NOMO-1 treated with dmso at 0.1 percent for 144 hours (cell line): ENCODE data around the gene OR2H2.

Experiments used
- DNase-seq: peaks from one replicate; lab custom pipeline; 2025; ENCODE audit not compliant: unreplicated experiment; lab: John Stamatoyannopoulos, UW

The OR2H2 gene

DNA sequence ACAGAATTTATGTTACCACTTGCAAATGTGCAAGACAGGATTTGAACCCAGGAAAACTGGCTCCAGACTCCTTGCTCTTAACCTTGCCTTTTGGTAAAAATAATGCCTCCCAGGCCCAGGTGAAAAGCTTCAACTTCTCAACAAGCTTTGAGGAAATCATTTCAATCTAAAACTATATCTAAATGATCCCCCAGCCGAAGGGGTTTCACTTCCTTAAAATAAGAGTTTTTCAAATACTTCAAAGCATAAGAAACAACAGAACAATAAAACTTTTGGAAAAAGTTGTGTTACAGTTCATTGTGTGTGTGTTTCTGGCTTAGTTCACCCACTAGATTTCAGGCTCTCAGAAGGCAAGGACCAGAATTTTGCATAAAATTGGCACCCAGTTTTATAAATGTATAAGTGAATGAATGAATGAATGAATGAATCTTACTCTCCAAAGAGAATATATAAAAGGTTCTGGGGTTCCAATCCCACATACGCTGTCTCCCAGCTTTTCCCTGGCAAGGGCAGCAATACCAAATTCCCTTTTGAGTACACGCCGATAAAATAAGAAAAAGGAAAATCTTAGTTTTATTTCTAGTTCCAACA is 5.4 kb downstream of the OR2H2 start:
- no peak for DNase-seq

DNA sequence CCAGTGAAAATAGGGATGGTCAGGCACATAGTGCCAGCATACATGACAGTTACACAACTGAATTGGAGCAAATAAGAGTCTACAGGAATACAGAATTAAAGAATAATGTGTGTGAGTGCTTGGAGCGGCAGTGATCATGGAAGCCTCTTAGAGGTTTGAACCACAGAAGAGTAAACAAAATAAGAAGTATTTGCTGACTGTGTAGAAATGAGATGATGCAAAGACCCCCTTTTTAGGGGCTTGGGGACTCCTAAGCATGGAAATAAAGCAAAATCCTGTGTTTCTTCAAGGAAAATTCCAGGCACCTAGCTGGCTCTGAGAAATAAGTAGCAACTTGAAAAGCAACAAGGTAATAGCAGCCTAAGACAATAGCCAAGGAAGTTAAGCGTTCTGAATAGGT is 6.8 kb downstream of the OR2H2 start:
- DNase-seq = no peak

DNA sequence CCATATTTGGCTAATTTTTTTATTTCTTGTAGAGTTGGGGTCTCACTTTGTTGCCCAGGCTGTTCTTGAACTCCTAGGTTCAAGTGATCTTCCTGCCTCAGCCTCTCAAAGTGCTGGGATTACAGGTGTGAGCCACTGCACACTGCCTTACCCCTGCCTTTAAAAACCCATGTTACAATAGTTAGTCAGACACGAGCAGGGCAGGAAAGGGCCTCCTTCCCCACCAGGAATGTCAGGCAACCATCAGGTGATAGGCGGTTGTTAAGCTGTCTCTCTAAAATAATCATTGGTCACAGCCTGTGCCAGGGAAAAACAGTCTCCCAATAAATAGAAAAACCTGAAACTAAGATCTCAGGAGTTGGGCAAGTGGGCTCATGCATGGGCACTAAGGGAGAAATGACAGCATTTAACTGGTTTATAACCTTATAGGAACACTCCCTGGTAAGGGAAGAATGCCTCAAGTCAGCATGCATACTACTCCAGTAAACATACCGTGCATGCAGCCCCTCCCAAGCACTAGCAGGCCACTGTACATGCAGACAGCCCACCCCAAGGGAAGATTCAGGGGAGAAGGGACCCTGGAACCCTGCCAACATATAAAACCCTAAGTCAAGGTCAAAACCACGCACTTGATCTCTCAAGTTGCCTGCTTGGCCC is 8.4 kb downstream of the OR2H2 start:
- no peak for DNase-seq

DNA sequence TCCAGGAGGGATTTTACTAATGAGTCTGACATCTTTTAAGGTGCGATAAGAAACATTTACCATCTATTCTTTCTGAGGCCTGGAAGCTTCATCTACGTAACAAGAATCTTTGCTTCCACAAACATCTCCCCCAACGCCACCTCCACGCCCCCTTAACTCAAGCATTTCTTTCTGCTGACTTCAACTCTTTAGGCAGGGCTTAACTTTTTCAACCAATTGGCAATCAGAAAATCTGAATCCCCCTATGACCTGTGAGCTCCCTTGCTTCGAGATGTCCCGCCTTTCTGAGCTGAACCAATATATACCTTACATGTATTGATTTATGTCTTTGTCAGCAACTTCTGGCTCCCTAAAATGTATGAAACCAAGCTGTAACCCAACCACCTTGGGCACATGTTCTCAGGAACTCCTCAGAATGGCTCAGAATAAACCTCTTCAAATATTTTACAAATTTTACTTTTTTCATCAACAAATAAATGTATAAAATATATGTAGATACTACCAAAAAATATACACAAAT is 11.5 kb downstream of the OR2H2 start:
- no peak for DNase-seq

DNA sequence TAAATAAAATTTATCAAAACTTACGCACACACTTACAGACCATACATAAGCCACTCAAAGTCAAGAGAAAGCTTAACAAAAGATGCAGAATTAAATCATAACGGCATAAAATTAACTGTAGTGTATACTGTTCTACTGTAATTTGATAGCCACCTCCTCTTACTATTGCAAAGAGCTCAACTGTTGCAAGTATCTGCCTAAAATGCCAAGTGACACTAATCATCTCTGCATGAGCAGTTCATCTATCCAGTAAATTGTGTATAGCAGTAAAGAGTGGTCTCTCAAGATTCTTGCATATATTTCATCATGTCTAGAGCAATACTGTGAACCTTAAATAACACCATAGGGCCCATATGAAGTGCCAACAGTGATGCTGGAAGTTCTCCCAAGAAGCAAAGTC is 12.3 kb downstream of the OR2H2 start:
- no peak for DNase-seq

DNA sequence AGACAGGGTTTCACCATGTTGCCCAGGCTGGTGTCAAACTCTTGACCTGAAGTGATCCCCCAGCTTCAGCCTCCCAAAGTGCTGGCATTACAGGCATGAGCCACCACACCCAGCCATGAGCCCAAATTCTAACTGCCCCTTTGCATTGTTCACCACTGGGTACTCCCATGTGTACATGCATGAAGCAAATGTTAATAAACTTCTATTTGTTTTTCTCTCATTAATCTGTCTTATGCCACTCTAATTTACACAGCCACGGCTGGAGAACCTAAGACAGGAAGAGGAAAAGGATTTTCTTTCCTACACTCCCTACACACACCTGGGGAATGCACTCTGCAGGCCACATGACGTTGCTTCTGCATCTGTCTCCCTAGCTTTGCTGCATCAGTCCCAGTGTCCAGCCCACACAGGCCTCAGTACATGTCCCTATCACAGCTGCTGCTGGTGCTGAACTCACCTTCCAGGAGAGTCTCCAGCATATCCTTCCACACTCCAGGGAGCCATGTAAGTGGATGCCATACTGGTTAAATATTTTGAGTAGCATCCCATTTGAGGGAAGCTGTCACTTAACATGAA is 13.3 kb downstream of the OR2H2 start:
- DNase-seq = no peak

DNA sequence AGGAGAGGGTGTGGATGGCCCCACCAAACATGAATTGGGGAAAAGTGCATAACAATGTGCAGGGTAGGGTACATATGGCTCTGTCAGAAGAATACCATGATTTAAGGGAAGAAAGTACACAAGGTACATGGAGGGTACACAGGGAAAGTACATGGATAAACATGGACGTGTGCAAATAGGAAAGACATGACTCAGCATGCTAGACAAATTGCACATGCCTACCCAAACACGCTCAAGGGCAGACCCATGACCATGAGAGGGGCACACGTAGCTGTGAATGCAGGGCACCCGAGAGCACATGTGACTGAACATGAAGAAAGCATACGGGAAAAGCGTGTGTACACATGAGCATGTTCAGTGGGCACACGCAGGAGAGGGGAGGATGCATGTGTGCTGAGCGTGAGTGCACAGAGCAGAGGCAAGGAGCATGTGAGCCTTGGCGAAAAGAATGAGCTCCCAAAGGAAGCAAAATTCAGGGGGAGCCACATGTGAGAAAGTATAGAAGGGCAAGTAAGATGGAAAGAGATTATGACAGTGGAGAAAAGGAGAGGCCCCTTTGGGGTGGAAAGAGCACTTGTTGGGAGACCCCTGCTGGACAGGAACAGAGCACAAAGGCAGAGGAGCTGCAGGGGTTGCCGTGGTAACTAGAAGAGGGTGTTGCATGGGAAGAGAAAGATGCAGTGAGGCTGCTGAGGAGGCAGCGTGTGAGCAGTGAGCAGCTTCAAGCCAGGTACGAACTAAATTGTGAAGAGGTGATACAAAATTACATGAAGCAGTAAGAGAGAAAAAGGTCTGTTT is 17.8 kb downstream of the OR2H2 start:
- no peak for DNase-seq

DNA sequence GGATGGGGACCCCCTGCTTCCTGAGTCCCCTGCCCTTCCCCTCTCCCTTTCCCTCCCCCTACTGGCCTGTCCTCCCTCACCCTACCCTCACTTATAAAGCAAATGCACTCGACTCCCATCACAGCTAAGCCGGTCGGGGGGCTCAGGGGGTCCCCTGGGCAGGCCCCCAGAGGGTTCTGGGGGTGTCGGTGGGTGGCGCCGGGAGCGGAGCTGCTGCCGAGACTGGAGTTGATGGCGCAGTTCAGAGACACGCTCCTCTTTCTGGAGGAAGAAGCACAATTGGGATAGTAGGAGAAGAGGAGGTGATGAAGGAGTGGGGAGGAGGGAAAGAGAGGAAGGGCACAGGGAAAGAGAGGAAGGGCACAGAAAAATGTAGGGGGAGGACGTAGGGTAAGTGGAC is 18.5 kb downstream of the OR2H2 start:
- DNase-seq = no peak

DNA sequence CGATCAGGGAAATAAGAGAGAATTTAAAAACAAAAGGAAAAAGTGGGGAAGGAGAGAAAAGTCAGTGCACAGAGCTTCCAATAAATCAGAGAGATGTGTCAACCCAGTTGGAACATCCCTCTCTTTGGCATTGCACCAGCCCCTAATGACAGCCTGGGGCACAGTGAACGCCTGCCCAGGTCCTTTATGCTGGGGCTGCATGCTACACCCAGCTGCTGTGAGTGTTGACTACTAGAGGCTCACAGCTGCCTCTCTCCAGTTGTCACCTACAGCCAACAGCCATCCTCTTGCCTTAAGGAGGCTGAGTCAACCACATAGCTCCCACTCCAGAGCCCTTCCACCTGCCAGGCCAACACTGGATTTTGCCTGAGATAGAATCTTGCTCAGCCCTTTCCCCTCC is 19.0 kb downstream of the OR2H2 start:
- DNase-seq = no peak

DNA sequence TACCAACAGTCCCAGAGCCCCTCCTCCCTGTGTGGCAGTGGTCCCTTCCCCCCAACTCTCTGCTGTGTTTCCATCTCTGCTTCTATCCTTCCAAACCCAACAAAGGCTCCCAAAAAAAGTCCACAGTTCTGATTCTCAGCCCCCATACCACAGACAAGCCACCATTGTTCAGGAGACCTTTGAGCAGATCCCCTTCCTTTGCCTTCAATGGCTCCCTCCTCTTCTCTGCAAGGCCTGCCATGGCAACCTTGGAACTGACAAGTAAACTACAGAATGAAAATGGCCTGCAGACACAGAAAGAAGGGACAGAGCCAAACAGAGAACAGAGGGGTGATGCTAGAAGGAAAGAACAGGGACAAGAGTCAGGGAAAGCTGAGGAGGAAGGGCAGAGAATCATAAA is 23.2 kb downstream of the OR2H2 start:
- no peak for DNase-seq

DNA sequence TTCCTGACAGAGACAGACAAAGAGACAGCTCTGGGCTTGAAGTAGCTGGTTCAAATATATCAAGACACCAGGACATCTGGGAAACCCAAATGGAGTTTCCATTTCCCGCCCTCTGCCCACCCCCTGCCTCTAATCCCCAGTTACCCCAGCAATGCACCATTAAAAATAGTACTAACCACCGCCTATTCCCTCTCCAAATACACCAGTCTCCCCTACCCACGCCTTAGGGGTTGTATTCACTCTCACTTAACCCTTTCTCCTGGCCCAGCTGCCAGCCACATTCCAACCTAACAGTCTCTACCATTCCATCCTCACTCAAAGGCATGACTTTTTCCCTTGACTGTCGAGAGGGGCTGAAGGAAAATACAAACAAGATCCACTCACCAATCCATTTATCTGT is 25.6 kb downstream of the OR2H2 start:
- no peak for DNase-seq

DNA sequence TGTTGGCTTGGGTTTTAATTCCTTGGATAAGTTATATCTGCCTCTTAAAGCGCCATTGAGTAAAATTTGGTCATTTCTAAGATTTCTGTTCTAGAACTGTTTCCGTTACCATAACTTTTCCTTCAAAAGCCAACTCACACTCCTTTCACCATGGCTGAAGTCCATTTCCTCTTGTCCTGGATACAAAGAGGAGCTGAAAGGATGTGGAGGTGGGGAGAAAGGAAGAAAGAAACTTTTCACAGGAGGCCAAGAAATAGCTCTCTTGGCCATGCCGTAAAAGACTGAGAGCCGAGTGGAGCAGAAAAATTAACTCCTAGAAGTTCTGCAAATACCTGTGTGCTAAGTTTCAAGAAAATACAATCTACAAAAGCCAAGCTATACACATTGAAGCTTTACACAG is 26.5 kb downstream of the OR2H2 start:
- no peak for DNase-seq

DNA sequence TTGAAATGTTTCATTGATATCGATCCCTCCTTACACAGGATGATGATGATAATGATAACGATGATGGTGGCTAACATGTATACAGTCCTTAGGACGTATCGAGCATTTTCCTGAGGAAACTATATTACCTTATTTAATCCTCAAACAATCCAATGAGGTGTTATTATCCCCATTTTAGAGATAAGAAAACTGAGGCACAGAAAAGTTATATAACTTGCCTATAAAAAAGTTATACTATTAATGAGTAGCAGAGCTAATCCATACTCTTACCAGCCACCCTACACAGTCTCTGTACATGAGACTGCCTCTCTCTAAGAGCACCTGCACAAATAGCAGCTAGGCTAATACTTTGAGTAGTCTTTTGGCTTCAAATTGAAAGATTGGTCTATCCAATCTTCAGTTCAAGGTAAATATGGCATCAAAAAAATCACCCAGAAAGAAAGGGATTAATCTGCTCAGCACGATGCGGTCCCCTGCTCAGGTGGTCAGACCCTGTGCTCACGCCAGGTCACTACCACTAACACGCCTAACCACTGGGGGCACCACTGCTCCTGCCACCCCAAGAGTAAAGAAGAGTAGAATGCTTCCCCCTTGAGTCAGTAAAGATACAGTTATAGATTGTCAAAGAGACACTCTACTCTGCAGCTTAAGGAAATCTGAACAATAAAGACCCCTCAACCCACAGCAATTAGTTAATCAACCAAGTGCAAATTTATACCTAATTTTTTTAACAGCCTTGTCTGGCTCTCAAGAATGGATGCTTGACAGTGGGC is 33.0 kb downstream of the OR2H2 start:
- no peak for DNase-seq

DNA sequence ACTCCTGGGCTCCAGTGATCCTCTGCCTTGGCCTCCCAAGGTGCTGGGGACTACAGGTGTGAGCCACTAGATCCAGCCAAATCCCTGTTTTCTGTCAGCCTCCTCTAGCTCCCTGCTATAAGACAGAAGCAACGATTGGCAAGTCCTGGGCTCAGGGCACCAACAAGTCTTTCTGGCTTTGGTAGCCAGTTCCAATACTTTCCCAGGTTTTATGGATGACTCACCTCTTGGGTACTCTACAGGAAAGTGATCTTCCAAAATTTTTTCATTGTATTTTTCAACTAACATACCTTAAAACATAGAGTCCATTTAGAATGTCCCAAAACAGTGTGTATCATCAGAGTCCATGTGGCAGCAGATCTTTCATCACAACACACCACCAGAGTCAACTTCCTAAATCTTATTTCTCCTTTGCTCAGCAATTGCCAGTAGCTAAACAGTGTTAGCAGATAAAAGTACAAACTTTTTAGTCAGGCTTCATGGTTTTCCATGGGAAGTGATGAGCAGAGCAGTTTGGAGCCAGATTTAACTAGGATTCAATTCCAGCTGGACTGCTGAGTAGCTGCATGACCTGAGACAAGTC is 34.7 kb downstream of the OR2H2 start:
- DNase-seq = no peak

DNA sequence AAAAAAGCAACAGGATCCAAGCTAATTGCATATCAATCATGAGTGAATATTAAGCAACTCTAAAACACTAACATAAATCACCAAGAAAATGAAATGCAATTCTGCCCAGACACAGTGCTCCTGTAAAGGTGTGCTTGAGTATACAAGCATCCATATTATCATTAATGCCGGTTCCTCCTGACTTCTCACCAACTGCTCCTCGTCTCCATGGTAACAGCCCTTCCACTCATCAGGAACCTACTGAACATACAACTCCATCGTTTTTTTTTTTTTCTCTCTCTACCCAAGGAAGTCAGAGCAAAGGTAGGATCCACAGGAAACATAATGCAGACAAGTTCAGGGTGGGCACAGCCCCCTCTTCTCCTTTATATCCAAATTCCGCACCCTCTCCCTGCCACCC is 35.7 kb downstream of the OR2H2 start:
- DNase-seq = no peak

DNA sequence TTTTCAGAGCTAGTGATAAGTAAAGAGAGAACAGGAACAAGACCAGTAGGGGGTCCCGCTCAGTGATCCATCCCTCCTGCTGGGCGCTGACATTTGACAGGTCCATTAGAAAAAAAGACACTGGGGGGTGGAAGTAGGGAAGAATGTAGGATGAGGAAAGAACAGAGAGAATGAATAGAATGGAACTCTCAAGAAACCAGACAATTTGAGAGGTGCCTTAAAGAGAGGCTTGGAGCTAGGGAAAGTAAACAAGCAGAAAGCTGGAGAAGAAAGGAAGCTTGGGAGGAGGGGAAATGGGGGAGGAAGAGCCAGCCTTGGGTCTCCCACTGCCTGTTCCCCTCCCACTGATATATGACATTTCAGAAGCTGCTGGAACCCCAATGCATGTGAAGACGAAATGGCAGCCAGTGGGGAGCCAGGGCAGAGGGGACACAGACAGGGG is 39.6 kb downstream of the OR2H2 start:
- no peak for DNase-seq

DNA sequence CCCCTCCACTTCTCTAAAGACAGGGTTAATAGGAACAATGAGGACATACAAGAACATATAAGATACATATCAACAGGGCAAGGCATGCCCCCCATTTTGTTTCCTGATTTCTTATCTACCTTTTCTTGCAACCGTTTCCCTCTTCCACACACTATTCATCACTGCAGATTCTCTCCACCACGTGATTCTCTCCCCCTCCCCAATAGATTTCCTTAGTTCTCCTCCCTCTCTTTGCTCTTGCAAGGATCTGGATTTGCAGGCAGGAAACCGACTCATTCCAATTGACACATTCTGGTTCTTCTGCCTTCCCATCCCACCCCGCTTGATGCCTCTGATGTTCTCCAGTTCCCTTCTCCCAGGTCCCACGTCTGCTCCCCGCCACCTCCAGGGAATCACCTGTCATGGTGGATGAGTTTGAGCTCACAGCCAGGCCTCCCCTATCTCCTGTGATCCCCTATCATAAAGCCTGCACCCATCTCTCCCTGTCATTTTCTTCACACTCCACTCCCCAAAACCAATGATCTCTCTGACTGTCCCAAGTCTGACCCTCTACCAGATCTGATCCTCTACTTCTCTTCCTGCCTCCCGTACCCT is 40.5 kb downstream of the OR2H2 start:
- no peak for DNase-seq

DNA sequence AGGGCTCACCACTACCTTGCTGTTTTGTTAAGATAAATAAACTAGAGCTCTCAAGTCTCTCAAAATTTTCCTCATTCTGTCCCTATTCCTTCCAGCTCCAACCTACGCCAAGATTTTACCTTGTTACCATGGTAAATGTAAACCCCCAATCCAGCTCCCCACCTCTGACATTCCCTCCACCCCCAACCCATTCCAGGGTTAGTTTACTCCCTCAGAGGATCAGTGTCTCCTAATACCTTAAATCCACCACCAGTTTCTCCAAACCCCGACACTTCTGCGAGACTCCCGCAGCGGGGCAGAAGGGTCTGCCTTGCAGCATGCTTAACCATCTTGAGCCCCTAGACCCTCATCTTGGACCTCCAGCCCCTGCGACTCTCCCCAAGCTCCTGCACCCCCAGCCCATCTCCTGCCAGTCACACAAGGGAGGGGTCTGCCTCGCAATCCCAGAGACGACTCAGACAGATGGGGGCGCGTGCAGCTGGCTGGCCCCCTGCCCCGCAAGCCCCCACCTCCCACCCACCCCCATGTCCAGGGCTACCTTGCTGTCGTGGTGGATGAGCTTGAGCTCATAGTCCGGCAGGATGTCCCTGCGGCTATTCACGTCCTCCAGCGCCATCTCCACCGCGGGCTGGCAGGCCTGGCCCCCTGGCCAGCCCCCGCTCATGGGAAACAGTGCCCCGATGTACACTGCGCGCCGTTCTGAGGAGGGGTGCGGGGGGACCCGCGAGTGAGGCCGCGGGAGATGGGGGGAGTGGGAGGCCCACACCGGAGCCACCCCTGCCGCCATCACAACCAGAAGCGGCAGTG is 42.2 kb downstream of the OR2H2 start:
- no peak for DNase-seq

DNA sequence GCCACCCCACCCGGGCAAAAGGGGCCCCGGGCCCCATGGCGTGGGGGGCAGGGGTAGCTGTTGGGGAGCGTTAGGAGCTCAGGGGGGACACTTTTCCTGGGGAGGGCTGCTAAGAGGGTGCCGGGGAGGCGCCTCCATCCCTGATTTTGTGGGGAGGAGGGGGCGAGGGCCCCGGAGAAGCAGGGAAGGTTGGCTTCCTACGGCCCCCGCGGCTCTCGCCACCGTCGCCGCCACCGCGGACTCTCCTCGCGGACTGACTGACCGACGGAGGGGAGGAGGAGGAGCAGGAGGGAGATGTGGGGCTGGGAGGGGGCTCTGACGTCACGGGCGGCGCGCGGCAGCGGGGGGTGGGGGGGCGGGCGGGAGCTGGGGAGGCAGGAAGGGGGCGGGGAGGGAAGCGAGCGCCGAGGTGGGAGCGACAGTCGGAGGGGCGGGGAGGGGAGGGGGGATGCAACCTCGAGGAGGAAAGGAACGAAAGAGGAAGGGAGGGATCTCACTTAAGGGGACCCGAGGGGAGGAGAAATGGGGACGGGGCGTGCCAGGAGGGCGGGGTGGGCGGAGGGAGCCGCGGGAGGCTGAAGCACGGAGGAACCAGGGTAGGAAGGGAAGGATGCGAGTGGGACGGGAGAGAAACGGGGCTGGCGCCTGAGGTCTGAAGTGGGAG is 43.0 kb downstream of the OR2H2 start:
- peak; percentile 57 for DNase-seq
